Ovary (tissue), 3 donors: Measurements from ENCODE around the gene SERPINA5.

Experiments
- CTCF ChIP-seq, 3 donors: fragments of 450-650 bp in 2 of 3; fragments of 200-600 bp in 1 of 3; IDR thresholded peaks; one replicate each; pipeline versions ENCODE4 v1.5.1 to v1.8.0; 2016 to 2022; ENCODE audit warnings: antibody characterized with exemption in 3 of 3, mild to moderate bottlenecking in 1 of 3
- EP300 ChIP-seq: sonication (generic); formaldehyde crosslinking; IDR thresholded peaks from one replicate; pipeline ENCODE4 v1.6.1; 2017; ENCODE audit warnings: antibody characterized with exemption
- POLR2A ChIP-seq: fragments of 450-650 bp; IDR thresholded peaks from one replicate; pipeline ENCODE4 v1.6.1; 2017; ENCODE audit warnings: antibody characterized with exemption, mild to moderate bottlenecking, moderate library complexity
- donor health status: DM: no; HTN: no; CAD: no.

DNA sequence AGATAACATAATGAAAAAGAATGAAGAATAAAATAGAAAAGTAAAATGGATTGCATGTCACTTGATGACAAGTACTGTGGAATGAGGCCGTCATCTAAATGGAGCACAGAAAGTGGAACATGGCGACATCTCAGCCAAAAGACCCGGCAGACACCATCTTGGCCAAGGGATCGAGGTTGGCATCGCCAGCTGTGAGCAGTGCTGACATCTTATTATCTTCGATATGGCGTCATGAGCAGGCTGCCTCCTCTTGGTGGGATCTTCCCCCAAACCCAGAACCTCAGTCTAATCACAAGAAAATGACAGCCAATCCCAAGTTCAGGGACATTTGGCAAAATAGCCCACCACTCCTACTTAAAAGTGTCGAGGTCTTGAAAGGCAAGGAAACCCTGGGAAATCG is 15.1 kb downstream of the SERPINA5 start:
- TF ChIP-seq CTCF (IDR thresholded peaks at IDR 0.05) = no peak
- TF ChIP-seq POLR2A = no peak
- TF ChIP-seq EP300 = no peak
